Retina (tissue), 1 donor: Measurements from ENCODE around the gene CBS.
"Not testable (repeated sequence)": the region's sequence is repeated elsewhere in the genome, so short reads cannot be mapped to it uniquely, and the experiment has no call there.

ENCODE experiments used
- DNase-seq: peaks from one replicate; pipeline ENCODE4 v3.0.0-alpha.2; 2016

Gene CBS

DNA sequence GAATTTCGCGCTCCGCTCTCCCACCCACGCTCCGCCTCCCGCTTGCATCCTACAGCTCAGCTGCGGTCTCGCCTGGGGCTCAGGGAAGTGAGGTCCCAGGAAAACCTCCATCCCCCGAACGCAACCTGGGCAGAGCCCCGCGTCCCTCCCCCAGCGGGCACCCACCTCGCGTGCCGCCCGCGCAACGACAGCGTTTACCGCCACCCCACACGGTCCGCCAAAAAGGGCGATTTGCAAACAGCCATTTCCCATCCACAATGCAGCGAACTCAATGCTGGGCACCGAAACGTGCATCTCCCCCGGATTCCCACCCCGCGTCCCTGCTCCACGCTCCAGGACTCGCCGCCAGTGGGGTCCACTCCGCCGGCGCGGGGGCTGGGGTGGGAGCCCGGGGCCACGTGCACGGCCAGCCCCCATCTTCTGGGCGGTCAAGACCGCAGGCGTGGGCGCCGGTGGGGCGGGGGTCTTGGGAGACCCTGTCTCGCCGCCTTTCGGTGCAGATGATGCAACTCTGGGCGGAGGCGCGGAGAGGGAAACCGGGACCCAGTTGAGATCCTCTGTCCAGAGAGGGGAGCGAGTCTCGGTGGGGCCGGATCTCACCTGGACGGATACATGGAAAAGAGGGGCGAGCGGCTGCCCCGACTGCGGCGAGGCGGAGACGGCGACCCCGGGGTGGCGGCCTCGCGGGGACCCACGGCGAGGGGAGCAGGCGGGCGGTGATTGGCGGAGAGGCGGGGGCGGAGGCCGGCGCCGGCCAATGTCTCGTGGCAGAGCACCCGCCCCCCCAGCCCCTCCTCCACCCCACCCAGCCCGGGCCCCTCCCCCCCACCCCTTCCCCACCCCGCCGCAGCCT is at the start of gene CBS:
CBS (minus strand) TSS at position 666 of the 853 bp plus-strand sequence. CDS start 3,642 bp downstream, outside the sequence.
- not testable (repeated sequence) for DNase-seq

DNA sequence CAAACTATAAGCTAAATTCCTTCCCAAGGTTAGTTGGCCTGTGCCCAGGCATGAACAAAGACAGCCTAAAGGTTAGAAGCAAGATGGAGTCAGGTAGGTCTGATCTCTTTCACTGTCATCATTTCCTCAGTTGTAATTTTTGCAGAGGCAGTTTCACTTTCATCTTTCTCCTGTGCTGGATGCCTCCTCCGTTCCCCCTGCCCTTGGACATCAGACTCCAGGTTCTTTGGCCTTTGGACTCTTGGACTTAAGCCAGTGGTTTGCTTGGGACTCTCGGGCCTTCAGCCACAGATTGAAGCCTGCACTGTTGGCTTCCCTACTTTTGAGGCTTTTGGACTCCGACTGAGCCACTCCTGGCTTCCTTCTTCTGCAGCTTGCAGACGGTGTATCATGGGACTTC is 40.3 kb upstream of the CBS start:
- DNase-seq: not testable (repeated sequence)

DNA sequence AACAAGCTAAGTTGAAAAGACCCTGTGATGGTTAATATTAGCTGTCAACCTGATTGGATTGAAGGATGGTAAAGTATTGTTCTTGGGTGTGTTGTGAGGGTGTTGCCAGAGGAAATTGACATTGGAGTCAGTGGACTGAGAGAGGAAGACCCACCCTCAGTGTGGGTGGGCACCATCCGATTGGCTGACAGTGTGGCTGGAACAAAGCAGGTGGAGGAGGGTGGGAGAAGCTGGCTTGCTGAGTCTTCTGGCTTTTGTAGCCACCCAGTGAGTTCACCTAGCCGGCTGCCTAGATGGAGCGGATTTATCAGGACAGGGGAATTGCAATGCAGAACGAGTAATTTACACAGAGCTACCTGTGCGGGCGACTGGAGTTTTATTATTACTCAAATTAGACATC is 38.8 kb upstream of the CBS start:
- not testable (repeated sequence) for DNase-seq

- not testable (repeated sequence) for DNase-seq
Measured at GRCh38 chr21:43109006-43109405, 33.4 kb upstream of the CBS start.

DNA sequence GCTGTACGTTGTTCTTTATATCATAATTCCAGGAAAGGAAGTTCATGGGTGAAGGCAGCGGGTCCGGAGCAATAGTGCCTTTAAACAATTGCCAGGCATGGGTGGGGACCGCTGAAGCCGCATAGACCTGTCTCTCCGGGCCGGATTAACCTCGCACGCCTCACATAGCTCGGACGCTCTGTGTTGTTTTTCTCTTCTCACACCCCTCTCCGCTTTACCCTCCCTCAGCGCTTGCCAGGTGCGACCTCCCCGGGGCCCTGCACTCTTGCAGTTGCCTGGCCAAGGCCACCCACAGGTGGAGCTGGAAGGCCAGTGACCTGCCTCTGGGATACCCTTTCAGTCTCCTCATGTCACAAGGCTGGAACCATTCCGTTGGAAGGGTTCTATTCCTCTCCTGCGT is 32.5 kb upstream of the CBS start:
- DNase-seq: not testable (repeated sequence)

GRCh38 chr21:43107794-43108137 is 32.1 kb upstream of the CBS start:
- not testable (repeated sequence) for DNase-seq

GRCh38 chr21:43106965-43107793 is 31.5 kb upstream of the CBS start, which contains the start of gene U2AF1:
TSS of gene U2AF1 (minus strand) at chr21:43107570. CDS start at chr21:43107494, 76 bp downstream.
- peak; percentile 54 for DNase-seq

DNA sequence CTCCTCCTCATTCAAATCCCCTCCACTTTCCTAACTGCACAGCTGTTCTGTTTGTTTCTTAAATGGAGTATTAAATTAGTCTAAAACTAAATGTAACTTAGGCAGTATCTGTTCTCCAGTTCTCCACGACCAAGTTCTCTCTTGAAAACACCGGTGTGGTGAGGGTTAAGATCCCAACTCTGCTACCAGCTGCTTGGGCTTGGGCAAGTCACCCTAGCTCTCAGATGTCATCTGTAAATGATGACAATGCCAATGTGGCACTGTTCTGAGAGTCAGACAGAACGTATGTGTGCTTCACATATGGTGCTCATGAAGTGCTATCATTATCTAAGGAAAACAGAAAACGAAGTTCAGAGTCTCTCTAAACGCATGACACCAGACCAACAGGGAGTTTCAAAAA is 29.0 kb upstream of the CBS start:
- DNase-seq: not testable (repeated sequence)

DNA sequence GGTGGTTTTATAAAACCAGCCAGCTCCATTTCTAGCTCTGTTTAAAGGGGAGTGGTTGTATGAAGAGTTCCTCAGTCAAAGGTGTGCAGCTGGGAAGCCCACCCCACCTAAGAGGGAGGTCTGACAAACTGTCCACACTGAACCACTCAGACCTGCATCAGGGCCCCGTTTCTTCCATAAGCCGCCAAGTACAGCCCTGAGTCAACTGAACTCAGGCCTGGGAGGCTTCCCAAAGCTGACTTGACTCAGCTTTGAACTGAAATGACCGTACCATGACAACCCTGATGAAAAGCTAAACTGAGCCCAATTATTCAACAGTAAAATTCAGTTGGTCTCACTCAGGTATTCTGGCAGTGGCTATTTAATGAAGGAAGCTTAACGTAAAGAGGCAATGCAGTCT is 26.6 kb upstream of the CBS start:
- DNase-seq: not testable (repeated sequence)

GRCh38 chr21:43101676-43102075 is 26.0 kb upstream of the CBS start:
- DNase-seq: not testable (repeated sequence)

DNA sequence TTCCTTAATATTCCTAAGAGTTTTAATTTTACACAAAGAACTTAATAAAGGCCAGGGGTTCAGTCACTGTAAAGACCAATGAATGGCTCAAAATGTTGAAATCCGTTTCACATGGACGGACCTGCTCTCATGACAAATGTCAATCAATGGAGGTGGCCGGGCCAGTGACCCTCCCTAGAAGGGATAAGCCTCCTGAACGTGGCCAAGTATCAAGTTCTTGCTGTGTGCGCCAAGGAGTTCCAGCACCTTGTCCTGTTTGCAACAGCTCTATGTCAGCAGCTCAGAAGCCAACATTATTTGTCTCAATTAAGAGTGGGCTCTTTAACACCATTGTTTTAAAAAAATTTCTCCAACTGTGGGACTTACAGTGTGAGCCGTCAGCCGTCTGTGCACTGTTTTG is 25.4 kb upstream of the CBS start:
- DNase-seq: not testable (repeated sequence)

DNA sequence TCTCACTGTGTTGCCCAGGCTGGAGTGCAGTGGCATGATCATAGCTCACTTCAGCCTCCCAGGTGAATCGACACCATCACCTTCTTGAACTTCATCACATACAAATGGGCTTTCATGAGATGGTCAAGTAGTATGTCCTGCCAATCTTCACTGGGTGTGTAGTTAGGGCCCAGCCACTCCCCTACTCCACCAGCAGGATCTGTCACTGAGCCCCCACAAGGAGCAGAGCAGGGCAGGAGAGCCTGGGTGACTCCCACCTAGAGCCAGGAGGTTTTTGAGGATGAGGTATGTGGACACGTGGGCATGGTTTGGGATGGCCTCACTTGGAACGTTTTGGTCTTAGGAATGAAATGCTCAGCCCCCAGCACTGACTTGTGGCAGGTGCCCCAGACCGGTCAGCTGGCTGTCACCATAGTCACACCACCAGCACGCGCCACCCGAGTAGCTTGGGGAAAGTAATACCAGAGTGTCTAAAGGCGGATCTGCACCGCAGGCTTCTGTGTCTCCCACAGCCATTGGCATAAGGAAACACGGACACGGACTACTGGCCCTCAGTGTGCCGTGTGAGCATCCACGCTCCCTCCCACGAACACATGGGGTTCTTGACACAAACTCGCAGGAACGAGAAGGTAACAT is 16.5 kb upstream of the CBS start:
- not testable (repeated sequence) for DNase-seq

- not testable (repeated sequence) for DNase-seq
Measured at GRCh38 chr21:43090947-43091346, 15.3 kb upstream of the CBS start.

- DNase-seq: not testable (repeated sequence)
Measured at GRCh38 chr21:43089463-43089862, 13.8 kb upstream of the CBS start.

- not testable (repeated sequence) for DNase-seq
Measured at GRCh38 chr21:43082587-43083300, 7.1 kb upstream of the CBS start.

GRCh38 chr21:43076643-43077042 is 1.0 kb upstream of the CBS start:
- not testable (repeated sequence) for DNase-seq

- not testable (repeated sequence) for DNase-seq
Measured at GRCh38 chr21:43076023-43076637, 495 bp upstream of the CBS start.

GRCh38 chr21:43074401-43075169 is 1.1 kb downstream of the CBS start:
- not testable (repeated sequence) for DNase-seq

DNA sequence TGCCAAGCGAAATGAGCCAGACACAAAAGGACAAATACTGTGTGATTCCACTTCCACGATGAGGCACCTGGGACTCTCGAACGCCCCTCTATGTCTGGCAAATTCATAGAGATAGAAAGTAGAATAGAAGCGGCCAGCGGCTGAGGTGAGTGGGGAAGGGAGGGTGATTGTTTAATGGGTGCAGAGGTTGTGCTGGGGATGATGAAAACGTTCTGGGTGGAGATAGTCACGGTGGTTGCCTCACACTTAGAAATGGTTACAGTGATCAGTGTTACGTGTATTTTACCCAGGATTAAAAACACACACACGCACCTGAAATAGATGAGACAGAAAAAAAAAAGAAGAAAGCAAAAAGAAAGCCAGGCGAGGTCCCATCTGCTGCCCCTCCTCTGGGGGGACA is 2.9 kb downstream of the CBS start:
- DNase-seq: not testable (repeated sequence)

DNA sequence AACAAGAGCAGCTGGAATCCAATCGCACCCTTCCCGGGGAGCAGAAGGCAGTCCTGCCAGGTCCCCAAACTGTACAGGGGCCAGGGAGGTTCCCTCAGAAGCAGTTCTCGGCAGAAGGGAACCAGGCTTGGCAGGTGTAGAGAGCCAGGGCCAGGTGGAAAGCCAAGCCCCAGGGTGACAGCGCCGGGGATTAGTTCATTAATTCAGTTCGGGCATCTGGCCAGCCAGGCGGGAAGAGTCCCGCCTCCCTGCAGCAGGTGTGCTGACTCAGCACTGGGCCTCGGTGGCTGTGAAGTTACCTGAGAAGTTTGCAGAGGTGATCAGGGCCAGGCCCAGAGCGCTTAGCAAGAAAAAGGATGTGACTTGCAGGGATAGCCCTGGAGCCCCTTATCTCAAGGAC is 6.0 kb downstream of the CBS start:
- DNase-seq: not testable (repeated sequence)

DNA sequence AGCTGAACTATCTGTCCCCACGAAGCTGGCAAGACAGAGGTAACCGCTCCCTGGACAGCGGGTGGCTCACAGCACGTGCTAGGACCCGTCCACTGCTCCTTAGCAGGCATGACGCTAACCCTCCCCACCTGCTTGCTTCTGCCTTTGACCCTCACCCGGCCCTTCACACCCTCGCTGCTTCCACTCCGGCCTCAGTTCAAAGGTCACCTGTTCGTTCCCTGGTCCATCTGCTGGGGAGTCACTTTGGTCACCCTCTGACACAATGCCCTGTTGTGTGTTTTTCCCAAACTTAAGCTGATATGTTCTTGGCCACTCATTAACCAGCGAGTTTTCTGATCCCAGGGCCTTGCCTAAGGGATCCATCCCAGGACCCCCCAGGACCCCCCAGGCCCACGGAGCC is 7.6 kb downstream of the CBS start:
- not testable (repeated sequence) for DNase-seq
